Measurements from ENCODE around the gene UTF1.

DNA sequence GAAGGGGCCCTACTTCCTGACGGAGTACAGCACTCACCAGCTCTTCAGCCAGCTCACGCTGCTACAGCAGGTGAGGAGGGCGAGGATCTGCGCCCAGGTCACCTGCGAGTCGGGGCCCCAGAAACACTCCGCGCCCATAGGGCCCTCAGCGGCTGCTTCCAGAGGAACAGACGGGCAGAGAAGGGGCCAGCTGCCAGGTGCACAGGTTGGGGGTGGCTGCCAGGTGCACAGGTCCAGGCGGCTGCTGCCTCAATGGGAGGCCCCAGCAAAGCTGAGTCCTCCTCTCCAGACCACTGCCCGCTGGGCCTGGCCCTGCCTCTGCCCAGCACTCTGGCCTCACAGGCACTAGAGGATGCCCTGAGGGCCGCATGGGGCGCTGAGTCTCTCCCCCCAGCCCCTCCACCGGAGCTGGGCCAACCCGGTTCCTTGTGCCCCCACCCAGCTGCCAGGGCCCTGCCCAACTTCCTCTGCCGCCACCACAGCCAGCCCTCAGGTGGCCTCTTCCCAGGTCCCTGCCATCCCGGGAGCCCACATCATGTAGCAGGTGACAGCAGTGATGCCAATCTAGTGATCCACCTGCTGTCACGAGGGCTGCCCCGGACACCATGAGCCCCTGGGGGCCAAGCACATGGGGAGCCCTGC is 17.0 kb upstream of the UTF1 start:
- TF ChIP-seq, protein P1, sequence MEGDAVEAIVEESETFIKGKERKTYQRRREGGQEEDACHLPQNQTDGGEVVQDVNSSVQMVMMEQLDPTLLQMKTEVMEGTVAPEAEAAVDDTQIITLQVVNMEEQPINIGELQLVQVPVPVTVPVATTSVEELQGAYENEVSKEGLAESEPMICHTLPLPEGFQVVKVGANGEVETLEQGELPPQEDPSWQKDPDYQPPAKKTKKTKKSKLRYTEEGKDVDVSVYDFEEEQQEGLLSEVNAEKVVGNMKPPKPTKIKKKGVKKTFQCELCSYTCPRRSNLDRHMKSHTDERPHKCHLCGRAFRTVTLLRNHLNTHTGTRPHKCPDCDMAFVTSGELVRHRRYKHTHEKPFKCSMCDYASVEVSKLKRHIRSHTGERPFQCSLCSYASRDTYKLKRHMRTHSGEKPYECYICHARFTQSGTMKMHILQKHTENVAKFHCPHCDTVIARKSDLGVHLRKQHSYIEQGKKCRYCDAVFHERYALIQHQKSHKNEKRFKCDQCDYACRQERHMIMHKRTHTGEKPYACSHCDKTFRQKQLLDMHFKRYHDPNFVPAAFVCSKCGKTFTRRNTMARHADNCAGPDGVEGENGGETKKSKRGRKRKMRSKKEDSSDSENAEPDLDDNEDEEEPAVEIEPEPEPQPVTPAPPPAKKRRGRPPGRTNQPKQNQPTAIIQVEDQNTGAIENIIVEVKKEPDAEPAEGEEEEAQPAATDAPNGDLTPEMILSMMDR (IDR thresholded peaks at IDR 0.05; ENCODE audit: low read depth, low read length): no peak
- TF ChIP-seq EZH2phosphoT487 (IDR thresholded peaks at IDR 0.05; ENCODE audit: low read depth): no peak
